ENCODE measurements around the gene BMP8A.

DNA sequence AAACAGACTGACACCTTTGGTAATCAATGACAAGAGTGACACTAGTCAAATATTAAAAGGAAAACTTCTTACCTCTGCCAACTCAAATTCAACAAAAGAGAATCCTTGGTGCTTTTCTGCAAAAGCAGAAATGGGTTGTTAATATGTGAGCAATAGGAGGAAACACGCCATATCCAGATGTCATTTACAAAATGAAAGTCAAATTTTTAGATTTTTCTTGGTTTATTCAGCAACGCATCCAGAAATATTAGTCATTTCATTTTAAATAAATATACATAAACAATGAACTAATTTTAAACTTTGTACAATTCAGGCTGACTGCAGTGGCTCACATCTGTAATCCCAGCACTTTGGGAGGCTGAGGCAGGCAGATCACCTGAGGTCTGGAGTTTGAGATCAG, 62.8 kb downstream of the BMP8A start:
- TF ChIP-seq, protein P1, sequence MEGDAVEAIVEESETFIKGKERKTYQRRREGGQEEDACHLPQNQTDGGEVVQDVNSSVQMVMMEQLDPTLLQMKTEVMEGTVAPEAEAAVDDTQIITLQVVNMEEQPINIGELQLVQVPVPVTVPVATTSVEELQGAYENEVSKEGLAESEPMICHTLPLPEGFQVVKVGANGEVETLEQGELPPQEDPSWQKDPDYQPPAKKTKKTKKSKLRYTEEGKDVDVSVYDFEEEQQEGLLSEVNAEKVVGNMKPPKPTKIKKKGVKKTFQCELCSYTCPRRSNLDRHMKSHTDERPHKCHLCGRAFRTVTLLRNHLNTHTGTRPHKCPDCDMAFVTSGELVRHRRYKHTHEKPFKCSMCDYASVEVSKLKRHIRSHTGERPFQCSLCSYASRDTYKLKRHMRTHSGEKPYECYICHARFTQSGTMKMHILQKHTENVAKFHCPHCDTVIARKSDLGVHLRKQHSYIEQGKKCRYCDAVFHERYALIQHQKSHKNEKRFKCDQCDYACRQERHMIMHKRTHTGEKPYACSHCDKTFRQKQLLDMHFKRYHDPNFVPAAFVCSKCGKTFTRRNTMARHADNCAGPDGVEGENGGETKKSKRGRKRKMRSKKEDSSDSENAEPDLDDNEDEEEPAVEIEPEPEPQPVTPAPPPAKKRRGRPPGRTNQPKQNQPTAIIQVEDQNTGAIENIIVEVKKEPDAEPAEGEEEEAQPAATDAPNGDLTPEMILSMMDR (conservative IDR thresholded peaks at IDR 0.05), result no peak
- no peak for TF ChIP-seq ZFX (IDR thresholded peaks at IDR 0.05)
